Esophagus muscularis mucosa (tissue), 4 donors: ENCODE measurements around the gene ACAA1. TPM values are rescaled to one million over a fixed set of nuclear protein-coding genes. Genes with fewer than 3 reads are reported as not detected.
A peak's percentile ranks its signal among the peaks of the same experiment; 100 is the strongest.

Source experiments
- DNase-seq: peaks from one replicate; pipeline ENCODE4 v3.0.0-alpha.2; 2017; ENCODE audit errors: extremely low spot score
- H3K27ac ChIP-seq, 4 donors: fragments of 200-600 bp; sonication (generic); replicated peaks in 1 of 4; 1 replicate in 3 of 4; 2 replicates in 1 of 4; pipeline ENCODE4 v1.5.1; 2016 to 2019; ENCODE audit warnings: mild to moderate bottlenecking in 1 of 4
- H3K27me3 ChIP-seq, 4 donors: fragments of 200-600 bp; sonication (generic); one replicate each; pipeline versions ENCODE4 v1.5.1 to v1.6.0; 2016 to 2019
- H3K36me3 ChIP-seq, 4 donors: fragments of 200-600 bp; sonication (generic); one replicate each; pipeline ENCODE4 v1.5.1; 2016 to 2019
- H3K4me1 ChIP-seq, 4 donors: fragments of 200-600 bp; sonication (generic); one replicate each; pipeline ENCODE4 v1.5.1; 2016 to 2019
- H3K4me3 ChIP-seq, 4 donors: fragments of 200-600 bp; sonication (generic); 1 replicate in 2 of 4; 2 replicates in 2 of 4; pipeline ENCODE4 v1.5.1; 2016 to 2019; ENCODE audit warnings: mild to moderate bottlenecking in 4 of 4, moderate library complexity in 1 of 4
- H3K9me3 ChIP-seq, 4 donors: fragments of 200-600 bp; sonication (generic); 1 replicate in 3 of 4; 2 replicates in 1 of 4; pipeline ENCODE4 v1.5.1; 2016 to 2019
- CTCF ChIP-seq, 3 experiments: fragments of 200-600 bp in 2 of 3; fragments of 450-650 bp in 1 of 3; sonication (generic) in 2 of 3; IDR thresholded peaks; one replicate each; pipeline ENCODE4 v1.5.1; 2017 to 2019; ENCODE audit warnings: antibody characterized with exemption in 3 of 3, mild to moderate bottlenecking in 2 of 3, moderate library complexity in 1 of 3
- EP300 ChIP-seq: sonication (generic); formaldehyde crosslinking; IDR thresholded peaks from one replicate; pipeline ENCODE4 v1.6.1; 2017; ENCODE audit warnings: antibody characterized with exemption
- POLR2A ChIP-seq: fragments of 450-650 bp; IDR thresholded peaks from one replicate; pipeline ENCODE4 v1.6.1; 2017; ENCODE audit warnings: antibody characterized with exemption, moderate library complexity, mild to moderate bottlenecking, low read depth
- POLR2AphosphoS5 ChIP-seq, 2 donors: sonication (generic); formaldehyde crosslinking; IDR thresholded peaks; one replicate each; pipeline ENCODE4 v1.6.1; 2017; ENCODE audit warnings: antibody characterized with exemption in 2 of 2
- WGBS: methylation state at CpG from one replicate; pipeline ENCODE4 v1.1.5; 2018; 5-methylcytosine and 5-hydroxymethylcytosine counted together
- intact Hi-C: fragments of 100-400 bp; cut with DNase I; formaldehyde crosslinking; loops from one replicate; pipeline ENCODE4 v1.15.1; 2023
- total RNA-seq, 4 donors: library from RNA; depleted of rRNA; stranded (reverse); fragments of >200 nt; gene quantifications; one replicate each; pipeline versions ENCODE4 v1.1.0 to v1.2.1, GENCODE V29; 2016

ACAA1 gene
- total RNA-seq, 4 donors from 2014 or later, result 31.3 to 49.4 (median 39.1) TPM

GRCh38 chr3:38150780-38151528 is 14.0 kb upstream of the ACAA1 start:
- intact Hi-C loops, result no loop called here
- 80% methylated on average over 3 of the region's 3 CpGs for WGBS
- DNase-seq, result no peak

GRCh38 chr3:38149708-38150107 is 12.8 kb upstream of the ACAA1 start:
- Histone ChIP-seq H3K27me3 (no peaks in the 10 kb centered on the region), H3K9me3 (peaks cover 0 to 5% (median 0%) of the 10 kb centered on the region in 4 donors), H3K4me3 (no peak overlapping the region), H3K4me1 (no peaks in the 10 kb centered on the region), H3K27ac (no peak overlapping the region), H3K36me3 (no peaks in the 10 kb centered on the region)
- WGBS, result 68% methylated on average over 3 of the region's 3 CpGs
- TF ChIP-seq POLR2A, result no peak
- no peak for TF ChIP-seq POLR2AphosphoS5 (IDR thresholded peaks at IDR 0.05)
- no peak for TF ChIP-seq CTCF (IDR thresholded peaks at IDR 0.05)
- intact Hi-C loops, result no loop called here
- peak; percentile 78 for DNase-seq

More at GRCh38 chr3:38150780-38151528, 14.0 kb upstream of the ACAA1 start:
- Histone ChIP-seq H3K9me3 (peaks cover 0 to 5% (median 0%) of the 10 kb centered on the region in 4 donors), H3K27ac (no peak overlapping the region), H3K4me1 (no peaks in the 10 kb centered on the region), H3K27me3 (no peaks in the 10 kb centered on the region), H3K4me3 (no peak overlapping the region), H3K36me3 (no peaks in the 10 kb centered on the region)
- TF ChIP-seq POLR2AphosphoS5 (IDR thresholded peaks at IDR 0.05) (no peak), POLR2A (no peak), EP300 (no peak), CTCF (IDR thresholded peaks at IDR 0.05) (no peak)

GRCh38 chr3:38148311-38148882 is 11.5 kb upstream of the ACAA1 start:
- H3K4me3 ChIP-seq, result no peak overlapping the region
- TF ChIP-seq POLR2AphosphoS5 (IDR thresholded peaks at IDR 0.05) (no peak), CTCF (IDR thresholded peaks at IDR 0.05) (no peak), POLR2A (no peak), EP300 (no peak)
- intact Hi-C loops, result no loop called here
- DNase-seq, result no peak
- peak overlapping the region in 1 of 4 donors; percentile 2 for H3K27ac ChIP-seq
- no peaks in the 10 kb centered on the region for H3K36me3 ChIP-seq
- no peaks in the 10 kb centered on the region for H3K4me1 ChIP-seq
- H3K27me3 ChIP-seq, result no peaks in the 10 kb centered on the region
- 70% methylated on average over 5 of the region's 5 CpGs for WGBS
- H3K9me3 ChIP-seq, result peaks cover 0 to 5% (median 0%) of the 10 kb centered on the region in 4 donors

GRCh38 chr3:38147421-38147820 is 10.5 kb upstream of the ACAA1 start:
- no peak overlapping the region for H3K4me3 ChIP-seq
- H3K4me1 ChIP-seq, result no peaks in the 10 kb centered on the region
- no peak for DNase-seq
- no peak for TF ChIP-seq EP300
- TF ChIP-seq POLR2A, result no peak
- TF ChIP-seq CTCF (IDR thresholded peaks at IDR 0.05), result no peak
- peaks cover 0 to 4% (median under 1%) of the 10 kb centered on the region in 4 donors for H3K36me3 ChIP-seq
- no peaks in the 10 kb centered on the region for H3K27me3 ChIP-seq
- no peak overlapping the region for H3K27ac ChIP-seq
- intact Hi-C loops, result no loop called here
- 75% methylated on average over 3 of the region's 3 CpGs for WGBS
- H3K9me3 ChIP-seq, result peaks cover 0 to 5% (median 0%) of the 10 kb centered on the region in 4 donors
